Measurements from ENCODE around the gene FBXL17. TPM values are rescaled to one million over a fixed set of nuclear protein-coding genes. Genes with fewer than 3 reads are reported as not detected.

Gene FBXL17
- total and polyA plus RNA-seq, 2 of the 13 experiments (the other 11 are each of a cell fraction or from before 2014, with no cell fraction given), result 3.0 to 7.9 TPM

DNA sequence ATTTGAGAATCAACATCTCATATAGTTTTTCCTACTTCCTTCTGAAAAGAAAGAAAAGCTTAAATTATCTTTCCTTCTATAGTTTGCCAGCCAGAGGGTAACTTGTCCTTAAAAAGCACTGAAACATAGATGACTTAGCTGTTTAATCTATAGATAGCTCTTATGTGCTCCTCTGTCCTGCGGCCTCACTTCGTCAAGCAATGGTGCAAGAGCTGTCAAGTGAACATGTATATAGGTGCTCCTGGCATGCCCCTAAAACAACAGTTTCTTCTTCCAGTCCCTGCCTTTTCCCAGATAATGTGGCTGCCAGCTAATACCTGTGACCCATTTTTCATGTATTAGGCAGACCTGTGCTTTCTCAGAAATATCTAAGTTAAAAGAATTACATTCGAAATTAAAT is 423.5 kb downstream of the FBXL17 start:
- BruUV-seq (replicated peaks), result no TSS peak
- DNase-seq (ENCODE audit: low spot score), result no peak
- TF ChIP-seq KLF15 (CRISPR knock-in tag; IDR thresholded peaks at IDR 0.05; ENCODE audit: borderline replicate concordance) (no peak), ARHGAP35 (CRISPR knock-in tag; IDR thresholded peaks at IDR 0.05; ENCODE audit: borderline replicate concordance) (no peak), ZNF883 (CRISPR knock-in tag; IDR thresholded peaks at IDR 0.05; ENCODE audit: not compliant biosample characterization) (no peak), NFYB (CRISPR knock-in tag; IDR thresholded peaks at IDR 0.05) (no peak), ZNF644 (CRISPR knock-in tag; IDR thresholded peaks at IDR 0.05; ENCODE audit: low read depth) (no peak), JUNB (CRISPR knock-in tag; IDR thresholded peaks at IDR 0.05; ENCODE audit: borderline replicate concordance) (no peak), FOSL1 (CRISPR knock-in tag; IDR thresholded peaks at IDR 0.05; ENCODE audit: borderline replicate concordance) (no peak), CENPT (CRISPR knock-in tag; IDR thresholded peaks at IDR 0.05; ENCODE audit: low read depth) (no peak), ZNF766 (CRISPR knock-in tag; IDR thresholded peaks at IDR 0.05; ENCODE audit: borderline replicate concordance) (no peak), WIZ (CRISPR knock-in tag; IDR thresholded peaks at IDR 0.05) (no peak), ZSCAN31 (CRISPR knock-in tag; IDR thresholded peaks at IDR 0.05; ENCODE audit: low read depth) (no peak), ZNF773 (CRISPR knock-in tag; IDR thresholded peaks at IDR 0.05; ENCODE audit: borderline replicate concordance) (no peak), CCDC6 (CRISPR knock-in tag; IDR thresholded peaks at IDR 0.05) (no peak), HMG20A (CRISPR knock-in tag; IDR thresholded peaks at IDR 0.05; ENCODE audit: borderline replicate concordance) (no peak)
- TF ChIP-seq, protein P1, sequence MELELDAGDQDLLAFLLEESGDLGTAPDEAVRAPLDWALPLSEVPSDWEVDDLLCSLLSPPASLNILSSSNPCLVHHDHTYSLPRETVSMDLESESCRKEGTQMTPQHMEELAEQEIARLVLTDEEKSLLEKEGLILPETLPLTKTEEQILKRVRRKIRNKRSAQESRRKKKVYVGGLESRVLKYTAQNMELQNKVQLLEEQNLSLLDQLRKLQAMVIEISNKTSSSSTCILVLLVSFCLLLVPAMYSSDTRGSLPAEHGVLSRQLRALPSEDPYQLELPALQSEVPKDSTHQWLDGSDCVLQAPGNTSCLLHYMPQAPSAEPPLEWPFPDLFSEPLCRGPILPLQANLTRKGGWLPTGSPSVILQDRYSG (CRISPR knock-in tag; IDR thresholded peaks at IDR 0.05), result no peak
- TF ChIP-seq, protein P2, sequence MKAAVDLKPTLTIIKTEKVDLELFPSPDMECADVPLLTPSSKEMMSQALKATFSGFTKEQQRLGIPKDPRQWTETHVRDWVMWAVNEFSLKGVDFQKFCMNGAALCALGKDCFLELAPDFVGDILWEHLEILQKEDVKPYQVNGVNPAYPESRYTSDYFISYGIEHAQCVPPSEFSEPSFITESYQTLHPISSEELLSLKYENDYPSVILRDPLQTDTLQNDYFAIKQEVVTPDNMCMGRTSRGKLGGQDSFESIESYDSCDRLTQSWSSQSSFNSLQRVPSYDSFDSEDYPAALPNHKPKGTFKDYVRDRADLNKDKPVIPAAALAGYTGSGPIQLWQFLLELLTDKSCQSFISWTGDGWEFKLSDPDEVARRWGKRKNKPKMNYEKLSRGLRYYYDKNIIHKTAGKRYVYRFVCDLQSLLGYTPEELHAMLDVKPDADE (CRISPR knock-in tag; IDR thresholded peaks at IDR 0.05), result no peak
- TF ChIP-seq, protein P3, sequence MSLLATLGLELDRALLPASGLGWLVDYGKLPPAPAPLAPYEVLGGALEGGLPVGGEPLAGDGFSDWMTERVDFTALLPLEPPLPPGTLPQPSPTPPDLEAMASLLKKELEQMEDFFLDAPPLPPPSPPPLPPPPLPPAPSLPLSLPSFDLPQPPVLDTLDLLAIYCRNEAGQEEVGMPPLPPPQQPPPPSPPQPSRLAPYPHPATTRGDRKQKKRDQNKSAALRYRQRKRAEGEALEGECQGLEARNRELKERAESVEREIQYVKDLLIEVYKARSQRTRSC (CRISPR knock-in tag; IDR thresholded peaks at IDR 0.05; ENCODE audit: low read depth), result no peak
- intact Hi-C loops (cut with micrococcal nuclease; ENCODE audit: unreplicated experiment) (no loop called here), in situ Hi-C loops (cut with HindIII; ENCODE audit: extremely low pct_ligation_motif_present, low pct_unique_long_range_greater_than_20kb) (no loop called here)
- Histone ChIP-seq H3K4me2 (ENCODE audit: low read depth, low read length) (no peak overlapping the region), H4K20me1 (ENCODE audit: insufficient read depth, low read length) (no peaks in the 10 kb centered on the region), H3K79me2 (ENCODE audit: insufficient read depth, low read length) (no peaks in the 10 kb centered on the region), H3K27me3 (ENCODE audit: control insufficient read depth in 1 of 2, insufficient read depth in 2 of 2, low read length in 2 of 2) (no peaks in the 10 kb centered on the region), H3K4me1 (ENCODE audit: insufficient read depth, low read length) (no peaks in the 10 kb centered on the region), H3K9ac (ENCODE audit: insufficient read depth, low read depth, low read length) (no peak overlapping the region), H3K27ac (ENCODE audit: extremely low read length, insufficient read depth, low read length) (no peak overlapping the region), H2AFZ (ENCODE audit: low read length) (no peak overlapping the region), H3K4me3 (replicated peaks in 1 of 3; ENCODE audit: insufficient read depth in 1 of 3, low read depth in 2 of 3, low read length in 3 of 3) (no peak overlapping the region), H3K36me3 (replicated peaks in 1 of 2; ENCODE audit: control insufficient read depth in 1 of 2, insufficient read depth in 2 of 2, low read length in 2 of 2) (no peaks in the 10 kb centered on the region), H3K9me3 (ENCODE audit: low read length) (no peaks in the 10 kb centered on the region)
- ChIA-PET CTCF (ENCODE audit: low intra/inter-chr PET ratio, low total read pairs) (no interaction called here), POLR2A (no interaction called here)
- FAIRE-seq, result no peak
- ATAC-seq, result no peak
- WGBS (ENCODE audit: low lambda C conversion rate), result 85% methylated on average over 3 of the region's 3 CpGs
